Fibroblast of pulmonary artery (primary cell): Measurements from ENCODE around the gene WNK2.

ENCODE experiments used
- DNase-seq: peaks from one replicate; pipeline ENCODE4 v3.0.0-alpha.2; 2010; ENCODE audit warnings: low read depth
- H3K4me3 ChIP-seq: replicated peaks from 2 replicates; pipeline ENCODE4 v1.5.1; 2011; ENCODE audit warnings: low read depth, mild to moderate bottlenecking, control low read depth, low read length, moderate library complexity
- CTCF ChIP-seq: IDR thresholded peaks from 2 replicates; pipeline ENCODE4 v1.5.1; 2011; ENCODE audit warnings: mild to moderate bottlenecking, control low read depth, low read length, inconsistent platforms; ENCODE audit errors: missing control alignments

The WNK2 gene

GRCh38 chr9:93181672-93182435 is 2.1 kb upstream of the WNK2 start:
- no peak for TF ChIP-seq CTCF
- no peak for DNase-seq
- H3K4me3 ChIP-seq: no peak overlapping the region

- DNase-seq: no peak
- TF ChIP-seq CTCF: no peak
Observed at GRCh38 chr9:93182572-93182971, 1.4 kb upstream of the WNK2 start.

GRCh38 chr9:93183131-93183662 is 742 bp upstream of the WNK2 start:
- no peak for DNase-seq
- no peak for TF ChIP-seq CTCF
- H3K4me3 ChIP-seq: no peak overlapping the region

More at GRCh38 chr9:93182572-93182971, 1.4 kb upstream of the WNK2 start:
- H3K4me3 ChIP-seq: no peak overlapping the region

- no peak for TF ChIP-seq CTCF
- DNase-seq: no peak
- H3K4me3 ChIP-seq: no peak overlapping the region
Observed at GRCh38 chr9:93184432-93185265, 710 bp downstream of the WNK2 start.

- no peak for TF ChIP-seq CTCF
- no peak for DNase-seq
- no peak overlapping the region for H3K4me3 ChIP-seq
Observed at GRCh38 chr9:93185266-93186214, 1.6 kb downstream of the WNK2 start.

GRCh38 chr9:93186215-93186945 is 2.4 kb downstream of the WNK2 start:
- no peak overlapping the region for H3K4me3 ChIP-seq

More at GRCh38 chr9:93186215-93186945, 2.4 kb downstream of the WNK2 start:
- no peak for TF ChIP-seq CTCF
- no peak for DNase-seq
